ENCODE results near the gene NRG2. TPM values are rescaled to one million over a fixed set of nuclear protein-coding genes. Genes with fewer than 3 reads are reported as not detected.

Gene NRG2
- total and polyA plus RNA-seq, 12 donors = 1.8 to 16.7 (median 8.4) TPM

GRCh38 chr5:140042393-140042642, 781 bp downstream of the NRG2 start:
- intact Hi-C loops (cut with DNase I) = loop anchor here in 1 of 2 donors (2.0 kb wide), 1 partner anchor 254 kb away; no protein-coding TSS in a partner anchor
- no peak for TF ChIP-seq POLR2A (IDR thresholded peaks at IDR 0.05)
- TF ChIP-seq CTCF (IDR thresholded peaks at IDR 0.05) = no peak
- WGBS, 4 donors = 0 to 10% (median 1%) methylated on average over 1 to 19 of the region's 19 CpGs
- Histone ChIP-seq H3K9me3 (replicated peaks in 1 of 3) (no peaks in the 10 kb centered on the region), H3K4me1 (replicated peaks in 1 of 2) (peaks cover 28 to 33% of the 10 kb centered on the region in 2 donors), H3K4me3 (peak overlapping the region; percentile 20 to 91 (median 44)), H3K27ac (peak overlapping the region in 4 of 5 donors; percentile 53 to 85 (median 82)), H3K36me3 (replicated peaks in 1 of 2) (no peaks in the 10 kb centered on the region), H3K27me3 (no peaks in the 10 kb centered on the region)
- DNase-seq = no peak

- peak overlapping the region; percentile 53 to 85 (median 79) for H3K27ac ChIP-seq
- H3K36me3 ChIP-seq (replicated peaks in 1 of 2) = no peaks in the 10 kb centered on the region
- peaks cover 28 to 33% of the 10 kb centered on the region in 2 donors for H3K4me1 ChIP-seq (replicated peaks in 1 of 2)
- 4 to 13% (median 7%) methylated on average over 17 to 34 of the region's 34 CpGs for WGBS, 4 donors
- H3K4me3 ChIP-seq = peak overlapping the region in 3 of 4 donors; percentile 44 to 91 (median 45)
- no peaks in the 10 kb centered on the region for H3K27me3 ChIP-seq
- no peak for TF ChIP-seq CTCF (IDR thresholded peaks at IDR 0.05)
- peak; percentile 57 to 87 for TF ChIP-seq POLR2A (IDR thresholded peaks at IDR 0.05)
- H3K9me3 ChIP-seq (replicated peaks in 1 of 3) = no peaks in the 10 kb centered on the region
- intact Hi-C loops (cut with DNase I) = loop anchor here in 1 of 2 donors (2.0 kb wide), 1 partner anchor 253 kb away; no protein-coding TSS in a partner anchor
- peak; percentile 86 to 93 (median 92) for DNase-seq
Observed at GRCh38 chr5:140041492-140042392, 1.4 kb downstream of the NRG2 start.

GRCh38 chr5:140041099-140041491, 2.0 kb downstream of the NRG2 start:
- peaks cover 28 to 35% of the 10 kb centered on the region in 2 donors for H3K4me1 ChIP-seq (replicated peaks in 1 of 2)
- DNase-seq = peak in 1 of 7 donors; percentile 18
- 30 to 52% (median 41%) methylated on average over 4 of the region's 4 CpGs for WGBS, 4 donors
- no peaks in the 10 kb centered on the region for H3K9me3 ChIP-seq (replicated peaks in 1 of 3)
- peak overlapping the region; percentile 53 to 85 (median 79) for H3K27ac ChIP-seq
- H3K36me3 ChIP-seq (replicated peaks in 1 of 2) = no peaks in the 10 kb centered on the region
- intact Hi-C loops (cut with DNase I) = no loop called here
- H3K4me3 ChIP-seq = peak overlapping the region in 2 of 4 donors; percentile 44 to 91
- TF ChIP-seq CTCF (IDR thresholded peaks at IDR 0.05) = no peak
- TF ChIP-seq POLR2A (IDR thresholded peaks at IDR 0.05) = no peak
- no peaks in the 10 kb centered on the region for H3K27me3 ChIP-seq

GRCh38 chr5:140040358-140040757, 2.7 kb downstream of the NRG2 start:
- WGBS, 4 donors = 44 to 50% (median 48%) methylated on average over 1 of the region's 1 CpG

More at GRCh38 chr5:140040358-140040757, 2.7 kb downstream of the NRG2 start:
- Histone ChIP-seq H3K27ac (peak overlapping the region; percentile 57 to 85 (median 79)), H3K27me3 (no peaks in the 10 kb centered on the region), H3K36me3 (replicated peaks in 1 of 2) (no peaks in the 10 kb centered on the region), H3K4me1 (replicated peaks in 1 of 2) (peaks cover 28 to 41% of the 10 kb centered on the region in 2 donors), H3K9me3 (replicated peaks in 1 of 3) (no peaks in the 10 kb centered on the region), H3K4me3 (peak overlapping the region in 1 of 4 donors; percentile 91)
- DNase-seq = no peak
- TF ChIP-seq POLR2A (IDR thresholded peaks at IDR 0.05) (no peak), CTCF (IDR thresholded peaks at IDR 0.05) (no peak)
- intact Hi-C loops (cut with DNase I) = no loop called here

All from adrenal gland (tissue), 12 donors.